HepG2 (cell line): ENCODE measurements around the gene SDR39U1. TPM values are rescaled to one million over a fixed set of nuclear protein-coding genes. Genes with fewer than 3 reads are reported as not detected.

ENCODE experiments used
- AFF4 ChIP-seq: sonication (generic); formaldehyde crosslinking; IDR thresholded peaks from 2 replicates; pipeline ENCODE4 v1.4.0; 2020; ENCODE audit warnings: missing genetic modification reagents
- CAMTA2 ChIP-seq: sonication (generic); formaldehyde crosslinking; IDR thresholded peaks from 2 replicates; pipeline ENCODE4 v1.4.0; 2020; ENCODE audit warnings: mild to moderate bottlenecking, missing genetic modification reagents, borderline replicate concordance
- CC2D1A ChIP-seq: sonication (generic); formaldehyde crosslinking; IDR thresholded peaks from 2 replicates; pipeline ENCODE4 v1.8.1; 2023; ENCODE audit warnings: mild to moderate bottlenecking, missing genetic modification reagents
- HOXA3 ChIP-seq: sonication (generic); formaldehyde crosslinking; IDR thresholded peaks from 2 replicates; pipeline ENCODE4 v1.5.0; 2020; ENCODE audit warnings: missing genetic modification reagents
- KIAA2018 ChIP-seq: sonication (generic); formaldehyde crosslinking; IDR thresholded peaks from 2 replicates; pipeline ENCODE4 v1.5.0; 2020; ENCODE audit warnings: mild to moderate bottlenecking, missing genetic modification reagents, borderline replicate concordance
- MTF2 ChIP-seq: sonication (generic); formaldehyde crosslinking; IDR thresholded peaks from 2 replicates; pipeline ENCODE4 v1.5.0; 2020; ENCODE audit warnings: missing genetic modification reagents, borderline replicate concordance
- NFKB2 ChIP-seq: sonication (generic); formaldehyde crosslinking; IDR thresholded peaks from 2 replicates; pipeline ENCODE4 v1.4.0; 2020; ENCODE audit warnings: missing genetic modification reagents, borderline replicate concordance
- NKX3-1 ChIP-seq: sonication (generic); formaldehyde crosslinking; IDR thresholded peaks from 2 replicates; pipeline ENCODE4 v1.5.0; 2020; ENCODE audit warnings: missing genetic modification reagents
- PHF8 ChIP-seq: sonication (generic); formaldehyde crosslinking; IDR thresholded peaks from 2 replicates; pipeline ENCODE4 v1.5.0; 2020; ENCODE audit warnings: missing genetic modification reagents
- POLR2AphosphoS5 ChIP-seq: IDR thresholded peaks from 2 replicates; pipeline ENCODE4 v1.6.1; 2012; ENCODE audit warnings: low read depth, low read length
- RFX5 ChIP-seq: IDR thresholded peaks from 2 replicates; pipeline ENCODE4 v1.6.1; 2011; ENCODE audit warnings: low read depth, low read length, improper control_type of control experiment
- SKI ChIP-seq: fragments of 450-650 bp; IDR thresholded peaks from one replicate; pipeline ENCODE4 v1.6.1; 2018; ENCODE audit warnings: mild to moderate bottlenecking; ENCODE audit not compliant: partially characterized antibody
- SP2 ChIP-seq: sonication (generic); formaldehyde crosslinking; IDR thresholded peaks from 2 replicates; pipeline ENCODE4 v1.5.1; 2020; ENCODE audit warnings: mild to moderate bottlenecking, missing genetic modification reagents
- TCF12 ChIP-seq, 2 experiments: fragments of 450-650 bp in 1 of 2; sonication (generic) in 1 of 2; formaldehyde crosslinking in 1 of 2; IDR thresholded peaks; 2 replicates each; pipeline versions ENCODE4 v1.6.1 to v1.8.0; 2017 to 2022; ENCODE audit warnings: antibody characterized with exemption in 1 of 2, mild to moderate bottlenecking in 1 of 2, missing genetic modification reagents in 1 of 2, moderate library complexity in 1 of 2
- TRIM24 ChIP-seq: sonication (generic); formaldehyde crosslinking; IDR thresholded peaks from 2 replicates; pipeline ENCODE4 v1.8.0; 2022; ENCODE audit warnings: mild to moderate bottlenecking, missing genetic modification reagents
- ZNF17 ChIP-seq: sonication (generic); formaldehyde crosslinking; IDR thresholded peaks from 2 replicates; pipeline ENCODE4 v1.5.0; 2020; ENCODE audit warnings: mild to moderate bottlenecking, missing genetic modification reagents
- ZNF468 ChIP-seq: sonication (generic); formaldehyde crosslinking; IDR thresholded peaks from 2 replicates; pipeline ENCODE4 v1.8.0; 2022; ENCODE audit warnings: mild to moderate bottlenecking, moderate library complexity, missing genetic modification reagents
- ZNF547 ChIP-seq: sonication (generic); formaldehyde crosslinking; IDR thresholded peaks from 2 replicates; pipeline ENCODE4 v1.5.1; 2020; ENCODE audit warnings: mild to moderate bottlenecking, missing genetic modification reagents
- ZNF672 ChIP-seq: sonication (generic); formaldehyde crosslinking; IDR thresholded peaks from 2 replicates; pipeline ENCODE4 v1.8.1; 2022; ENCODE audit warnings: missing genetic modification reagents
- polyA plus RNA-seq, 8 experiments: library from polyadenylated mRNA; depleted of rRNA in 3 of 8; stranded (reverse) in 7 of 8; unstranded in 1 of 8; fragments of >200 nt; fragmentation: Illumina TruSeq in 4 of 8; extraction: Trizol in 4 of 8; gene quantifications; 2 replicates each; pipeline versions ENCODE4 v1.2.1 to v1.2.3, GENCODE V29; 2011 to 2016; ENCODE audit warnings: low read depth in 4 of 8, missing spikeins in 1 of 8, mixed read lengths in 1 of 8; ENCODE audit not compliant: insufficient read depth in 1 of 8
- total RNA-seq, 5 experiments: library from RNA; depleted of rRNA; stranded (reverse); fragments of >200 nt; fragmentation: Illumina TruSeq; extraction: Trizol; gene quantifications; 2 replicates each; pipeline ENCODE4 v1.2.3, GENCODE V29; 2016; ENCODE audit warnings: low read depth in 1 of 5

SDR39U1 gene
- total and polyA plus RNA-seq, 2 of the 13 experiments (the other 11 are each of a cell fraction or from before 2014, with no cell fraction given) = 34.4 to 129 TPM

- TF ChIP-seq ZNF17 = no peak
- 0 out of 2 replicates have a peak, but pooled peaks have one; percentile 38 for TF ChIP-seq NFKB2 (CRISPR knock-in tag)
- TF ChIP-seq ZNF468 (CRISPR knock-in tag) = no peak
- TF ChIP-seq RFX5 = no peak
- TF ChIP-seq ZNF672 (CRISPR knock-in tag) = no peak
- TF ChIP-seq PHF8 (CRISPR knock-in tag) = no peak
- TF ChIP-seq POLR2AphosphoS5 = no peak
- no peak for TF ChIP-seq TRIM24 (CRISPR knock-in tag)
- TF ChIP-seq CC2D1A = 0 out of 2 replicates have a peak, but pooled peaks have one; percentile 23
- no peak for TF ChIP-seq AFF4
- TF ChIP-seq SP2 = 0 out of 2 replicates have a peak, but pooled peaks have one; percentile 39
- TF ChIP-seq MTF2 (CRISPR knock-in tag) = no peak
- TF ChIP-seq ZNF547 (CRISPR knock-in tag) = peak; percentile 48; the same call in 1 of the 2 replicates
- TF ChIP-seq TCF12 (IDR thresholded peaks at IDR 0.05) = no peak
- TF ChIP-seq TCF12 (CRISPR knock-in tag; IDR thresholded peaks at IDR 0.05) = no peak
- 0 out of 2 replicates have a peak, but pooled peaks have one; percentile 34 for TF ChIP-seq CAMTA2 (CRISPR knock-in tag)
- no peak for TF ChIP-seq HOXA3 (CRISPR knock-in tag)
- TF ChIP-seq NKX3-1 = no peak
- TF ChIP-seq KIAA2018 (CRISPR knock-in tag) = no peak
- TF ChIP-seq SKI = no peak
Measured at GRCh38 chr14:24397639-24398292, 44.8 kb downstream of the SDR39U1 start (continued).
